HT1080 (cell line): Measurements from ENCODE around the gene TMEM256. TPM values are rescaled to one million over a fixed set of nuclear protein-coding genes. Genes with fewer than 3 reads are reported as not detected.

Experiments
- DNase-seq: peaks from one replicate; pipeline ENCODE4 v3.0.0-alpha.2; 2015; ENCODE audit warnings: low read depth
- polyA plus RNA-seq, 2 experiments: library from polyadenylated mRNA; depleted of rRNA; stranded (reverse); fragments of >200 nt; gene quantifications; 2 replicates each; pipeline ENCODE4 v1.2.3, GENCODE V29; 2015
- total RNA-seq: library from RNA; depleted of rRNA; stranded (reverse); fragments of >200 nt; shearing (Covaris generic); gene quantifications from 2 replicates; pipeline ENCODE4 v1.2.3, GENCODE V29; 2014; rRNA removed

Gene TMEM256
- total RNA-seq, result 54.1 and 72.6 TPM in 2 replicates
- polyA plus RNA-seq (2015; cell fraction: cytosol; rRNA removed), result 78.2 and 105 TPM in 2 replicates
- 27.9 and 28.5 TPM in 2 replicates for polyA plus RNA-seq (2015; cell fraction: nucleus; rRNA removed)

- peak; percentile 99 for DNase-seq
Observed at GRCh38 chr17:7403977-7404736, at the start of gene TMEM256. TMEM256 (minus strand) TSS chr17:7404097; CDS start chr17:7404084, 13 bp downstream.

- no peak for DNase-seq
Observed at GRCh38 chr17:7448461-7448860, 44.6 kb upstream of the TMEM256 start.

- DNase-seq, result no peak
Observed at GRCh38 chr17:7445619-7445968, 41.7 kb upstream of the TMEM256 start.

GRCh38 chr17:7444682-7445618 is 41.1 kb upstream of the TMEM256 start, which contains the start of gene CHRNB1:
CHRNB1 (plus strand) TSS chr17:7445061; CDS start chr17:7445128, 67 bp downstream.
- no peak for DNase-seq

- no peak for DNase-seq
Observed at GRCh38 chr17:7443499-7444485, 39.9 kb upstream of the TMEM256 start.

- no peak for DNase-seq
Observed at GRCh38 chr17:7442142-7442541, 38.2 kb upstream of the TMEM256 start.

- no peak for DNase-seq
Observed at GRCh38 chr17:7441266-7441665, 37.4 kb upstream of the TMEM256 start.

- DNase-seq, result peak; percentile 29
Observed at GRCh38 chr17:7440834-7441195, 36.9 kb upstream of the TMEM256 start.

- DNase-seq, result no peak
Observed at GRCh38 chr17:7440113-7440833, 36.4 kb upstream of the TMEM256 start.

- no peak for DNase-seq
Observed at GRCh38 chr17:7439462-7440112, 35.7 kb upstream of the TMEM256 start, which contains the start of gene FGF11. FGF11 (plus strand) TSS chr17:7439512; CDS start chr17:7439621, 109 bp downstream.

- no peak for DNase-seq
Observed at GRCh38 chr17:7438656-7439460, 35.0 kb upstream of the TMEM256 start.

GRCh38 chr17:7437950-7438614 is 34.2 kb upstream of the TMEM256 start:
- no peak for DNase-seq

GRCh38 chr17:7437369-7437863 is 33.5 kb upstream of the TMEM256 start:
- DNase-seq, result no peak

- peak; percentile 68 for DNase-seq
Observed at GRCh38 chr17:7436556-7437368, 32.9 kb upstream of the TMEM256 start.

GRCh38 chr17:7435676-7436555 is 32.0 kb upstream of the TMEM256 start:
- DNase-seq, result no peak

- DNase-seq, result no peak
Observed at GRCh38 chr17:7432296-7432695, 28.4 kb upstream of the TMEM256 start.
